HepG2 (cell line): ENCODE data around the gene KIAA0232. TPM values are rescaled to one million over a fixed set of nuclear protein-coding genes. Genes with fewer than 3 reads are reported as not detected.

Experiments used
- AKNA ChIP-seq: sonication (generic); formaldehyde crosslinking; IDR thresholded peaks from 2 replicates; pipeline ENCODE4 v1.4.0; 2020; ENCODE audit warnings: missing genetic modification reagents, borderline replicate concordance
- CEBPG ChIP-seq: IDR thresholded peaks from 2 replicates; pipeline ENCODE4 v1.6.1; 2016
- E2F1 ChIP-seq: sonication (generic); formaldehyde crosslinking; IDR thresholded peaks from 2 replicates; pipeline ENCODE4 v1.5.0; 2020; ENCODE audit warnings: missing genetic modification reagents
- ELK4 ChIP-seq: sonication (generic); formaldehyde crosslinking; IDR thresholded peaks from 2 replicates; pipeline ENCODE4 v1.9.0; 2021; ENCODE audit warnings: missing genetic modification reagents, borderline replicate concordance
- GLMP ChIP-seq: sonication (generic); formaldehyde crosslinking; IDR thresholded peaks from 2 replicates; pipeline ENCODE4 v1.9.0; 2021; ENCODE audit warnings: missing genetic modification reagents, mild to moderate bottlenecking, borderline replicate concordance
- MBNL3 ChIP-seq: fragments of 250-450 bp; sonication (Bioruptor Pico); conservative IDR thresholded peaks from 2 replicates; pipeline ENCODE4 v1.8.0; 2022; ENCODE audit warnings: mild to moderate bottlenecking, inconsistent platforms
- MXD4 ChIP-seq: IDR thresholded peaks from 2 replicates; pipeline ENCODE4 v1.6.1; 2016; ENCODE audit warnings: mild to moderate bottlenecking, missing biosample characterization, missing genetic modification reagents
- NCOA2 ChIP-seq: sonication (generic); formaldehyde crosslinking; IDR thresholded peaks from 2 replicates; pipeline ENCODE4 v1.8.0; 2022; ENCODE audit warnings: inconsistent platforms
- PHF5A ChIP-seq: IDR thresholded peaks from one replicate; pipeline ENCODE4 v1.6.1; 2018; ENCODE audit warnings: low read depth, missing genetic modification reagents; ENCODE audit not compliant: unreplicated experiment
- SMARCE1 ChIP-seq: fragments of 450-650 bp; IDR thresholded peaks from 2 replicates; pipeline ENCODE4 v1.6.1; 2017; ENCODE audit warnings: borderline replicate concordance
- ZEB1 ChIP-seq: IDR thresholded peaks from 2 replicates; pipeline ENCODE4 v1.6.1; 2012; ENCODE audit warnings: mild to moderate bottlenecking, low read depth, inconsistent platforms; ENCODE audit not compliant: insufficient replicate concordance
- ZNF20 ChIP-seq: sonication (generic); formaldehyde crosslinking; IDR thresholded peaks from 2 replicates; pipeline ENCODE4 v1.4.0; 2020; ENCODE audit warnings: mild to moderate bottlenecking, moderate library complexity, missing genetic modification reagents
- ZNF326 ChIP-seq: sonication (generic); formaldehyde crosslinking; IDR thresholded peaks from 2 replicates; pipeline ENCODE4 v1.4.0; 2020; ENCODE audit warnings: missing genetic modification reagents, borderline replicate concordance
- ZNF510 ChIP-seq: sonication (generic); formaldehyde crosslinking; IDR thresholded peaks from 2 replicates; pipeline ENCODE4 v1.4.0; 2020; ENCODE audit warnings: low read depth, mild to moderate bottlenecking, missing genetic modification reagents
- ZNF512B ChIP-seq: sonication (generic); formaldehyde crosslinking; IDR thresholded peaks from 2 replicates; pipeline ENCODE4 v1.5.1; 2020; ENCODE audit warnings: missing genetic modification reagents, mild to moderate bottlenecking, borderline replicate concordance
- ZNF589 ChIP-seq: sonication (generic); formaldehyde crosslinking; conservative IDR thresholded peaks from 2 replicates; pipeline ENCODE4 v1.8.0; 2022; ENCODE audit warnings: mild to moderate bottlenecking, moderate library complexity, missing genetic modification reagents
- ZNF713 ChIP-seq: sonication (generic); formaldehyde crosslinking; IDR thresholded peaks from 2 replicates; pipeline ENCODE4 v1.4.0; 2020; ENCODE audit warnings: mild to moderate bottlenecking, missing genetic modification reagents
- ZNF816 ChIP-seq: sonication (generic); formaldehyde crosslinking; IDR thresholded peaks from 2 replicates; pipeline ENCODE4 v1.8.0; 2022; ENCODE audit warnings: missing genetic modification reagents, mild to moderate bottlenecking, borderline replicate concordance
- polyA plus RNA-seq, 8 experiments: library from polyadenylated mRNA; depleted of rRNA in 3 of 8; stranded (reverse) in 7 of 8; unstranded in 1 of 8; fragments of >200 nt; fragmentation: Illumina TruSeq in 4 of 8; extraction: Trizol in 4 of 8; gene quantifications; 2 replicates each; pipeline versions ENCODE4 v1.2.1 to v1.2.3, GENCODE V29; 2011 to 2016; ENCODE audit warnings: low read depth in 4 of 8, missing spikeins in 1 of 8, mixed read lengths in 1 of 8; ENCODE audit not compliant: insufficient read depth in 1 of 8
- total RNA-seq, 5 experiments: library from RNA; depleted of rRNA; stranded (reverse); fragments of >200 nt; fragmentation: Illumina TruSeq; extraction: Trizol; gene quantifications; 2 replicates each; pipeline ENCODE4 v1.2.3, GENCODE V29; 2016; ENCODE audit warnings: low read depth in 1 of 5

KIAA0232 gene
- total and polyA plus RNA-seq, 2 of the 13 experiments (the other 11 are each of a cell fraction or from before 2014, with no cell fraction given): 7.8 to 17.1 TPM

- TF ChIP-seq AKNA (CRISPR knock-in tag) (0 out of 2 replicates have a peak, but pooled peaks have one; percentile 54), ZNF326 (CRISPR knock-in tag) (no peak), ZNF713 (CRISPR knock-in tag) (no peak), ZNF816 (CRISPR knock-in tag) (peak; percentile 59; the same call in 1 of the 2 replicates), PHF5A (CRISPR knock-in tag) (peak; percentile 92), ZEB1 (peak; percentile 64), ZNF20 (CRISPR knock-in tag) (no peak), MBNL3 (CRISPR knock-in tag) (no peak), E2F1 (no peak), MXD4 (CRISPR knock-in tag) (peak; percentile 76), SMARCE1 (no peak), GLMP (no peak), NCOA2 (CRISPR knock-in tag) (peak; percentile 95), ZNF512B (CRISPR knock-in tag) (0 out of 2 replicates have a peak, but pooled peaks have one; percentile 27), ZNF589 (no peak), CEBPG (peak; percentile 93), ZNF510 (CRISPR knock-in tag) (no peak), ELK4 (no peak)
Observed at GRCh38 chr4:6893449-6894085, 111.0 kb downstream of the KIAA0232 start (continued).
